ENCODE data around the gene RASAL2. TPM values are rescaled to one million over a fixed set of nuclear protein-coding genes. Genes with fewer than 3 reads are reported as not detected.
"Not testable (repeated sequence)": the region's sequence is repeated elsewhere in the genome, so short reads cannot be mapped to it uniquely, and the experiment has no call there.

RASAL2 gene
- total and polyA plus RNA-seq, 9 of the 15 experiments (the other 6 are each of a cell fraction or from before 2014, with no cell fraction given): 0.13 to 1.0 (median 0.62) TPM

- no peak for TF ChIP-seq ZNF639 (CRISPR knock-in tag; conservative IDR thresholded peaks at IDR 0.05 in 1 of 2, IDR thresholded peaks at IDR 0.05 in 1 of 2)
These were observed 102.7 kb downstream of the RASAL2 start (continued) for GRCh38 chr1:178196631-178197030.

GRCh38 chr1:178202095-178202494 lies 108.2 kb downstream of the RASAL2 start:
- H3K9me3 ChIP-seq (replicated peaks; ENCODE audit: control insufficient read depth, insufficient read depth, low read depth, low read length); H2AFZ ChIP-seq (ENCODE audit: low read depth, low read length); H3K4me2 ChIP-seq (ENCODE audit: insufficient read depth, low read length); DNase-seq (ENCODE audit: extremely low read depth in 1 of 4, low spot score in 3 of 4); H3K9me1 ChIP-seq (ENCODE audit: control insufficient read depth, insufficient read depth, low read length); H3K4me3 ChIP-seq; H3K27ac ChIP-seq (ENCODE audit: extremely low read depth, low read depth, low read length); in situ Hi-C loops (cut with MboI); H3K4me1 ChIP-seq (replicated peaks in 1 of 2; ENCODE audit: control insufficient read depth in 2 of 2, insufficient read depth in 2 of 2, low read length in 2 of 2); ATAC-seq; H3K36me3 ChIP-seq (ENCODE audit: control insufficient read depth, insufficient read depth, low read length); H3K9ac ChIP-seq (ENCODE audit: insufficient read depth in 1 of 2, low read depth in 2 of 2, low read length in 2 of 2); H3K27me3 ChIP-seq (ENCODE audit: control insufficient read depth in 2 of 2, insufficient read depth in 2 of 2, low read length in 2 of 2); intact Hi-C loops (cut with micrococcal nuclease); FAIRE-seq; CTCF ChIA-PET (ENCODE audit: low intra/inter-chr PET ratio); BruUV-seq (replicated peaks); H4K20me1 ChIP-seq (replicated peaks; ENCODE audit: control insufficient read depth, insufficient read depth, low read length); POLR2A ChIA-PET; H3K79me2 ChIP-seq (ENCODE audit: control insufficient read depth, insufficient read depth, low read length): not testable (repeated sequence)
- WGBS (ENCODE audit: insufficient coverage, low coverage, missing lambda C conversion rate): 1% methylated on average over 3 of the region's 4 CpGs

- H3K27me3 ChIP-seq (ENCODE audit: control insufficient read depth in 2 of 2, insufficient read depth in 2 of 2, low read length in 2 of 2); H3K27ac ChIP-seq (ENCODE audit: extremely low read depth, low read depth, low read length); H3K9ac ChIP-seq (ENCODE audit: insufficient read depth in 1 of 2, low read depth in 2 of 2, low read length in 2 of 2); H3K4me3 ChIP-seq; intact Hi-C loops (cut with micrococcal nuclease); BruUV-seq (replicated peaks); CTCF ChIA-PET (ENCODE audit: low intra/inter-chr PET ratio); in situ Hi-C loops (cut with MboI); H3K79me2 ChIP-seq (ENCODE audit: control insufficient read depth, insufficient read depth, low read length); POLR2A ChIA-PET; FAIRE-seq; H4K20me1 ChIP-seq (replicated peaks; ENCODE audit: control insufficient read depth, insufficient read depth, low read length); H3K4me1 ChIP-seq (replicated peaks in 1 of 2; ENCODE audit: control insufficient read depth in 2 of 2, insufficient read depth in 2 of 2, low read length in 2 of 2); H3K4me2 ChIP-seq (ENCODE audit: insufficient read depth, low read length); H3K36me3 ChIP-seq (ENCODE audit: control insufficient read depth, insufficient read depth, low read length); H3K9me1 ChIP-seq (ENCODE audit: control insufficient read depth, insufficient read depth, low read length); ATAC-seq; H3K9me3 ChIP-seq (replicated peaks; ENCODE audit: control insufficient read depth, insufficient read depth, low read depth, low read length); DNase-seq (ENCODE audit: extremely low read depth in 1 of 4, low spot score in 3 of 4); H2AFZ ChIP-seq (ENCODE audit: low read depth, low read length): not testable (repeated sequence)
- 0% methylated on average over 2 of the region's 2 CpGs for WGBS (ENCODE audit: insufficient coverage, low coverage, missing lambda C conversion rate)
These were observed 108.6 kb downstream of the RASAL2 start for GRCh38 chr1:178202546-178202945.

Measured in K562 (cell line).